Duodenal mucosa (tissue), 2 donors: Measurements from ENCODE around the gene KLF15.

Experiments used
- H3K27ac ChIP-seq: one replicate; pipeline ENCODE4 v1.7.0; 2013; ENCODE audit warnings: low read depth, low read length
- H3K27me3 ChIP-seq, 2 donors: one replicate each; pipeline ENCODE4 v1.7.0; 2013; ENCODE audit warnings: low read length in 2 of 2, control low read depth in 1 of 2; ENCODE audit not compliant: insufficient read depth in 2 of 2, control insufficient read depth in 1 of 2
- H3K36me3 ChIP-seq, 2 donors: one replicate each; pipeline ENCODE4 v1.7.0; 2013; ENCODE audit warnings: low read length in 2 of 2, control low read depth in 1 of 2; ENCODE audit not compliant: insufficient read depth in 2 of 2, control insufficient read depth in 1 of 2
- H3K4me1 ChIP-seq, 2 donors: one replicate each; pipeline ENCODE4 v1.7.0; 2013; ENCODE audit warnings: low read length in 2 of 2, control low read depth in 1 of 2; ENCODE audit not compliant: insufficient read depth in 2 of 2, control insufficient read depth in 1 of 2
- H3K4me3 ChIP-seq, 2 donors: one replicate each; pipeline ENCODE4 v1.7.0; 2013; ENCODE audit warnings: low read length in 2 of 2, low read depth in 1 of 2
- H3K9ac ChIP-seq, 2 donors: one replicate each; pipeline ENCODE4 v1.7.0; 2013; ENCODE audit warnings: low read length in 2 of 2, low read depth in 1 of 2
- H3K9me3 ChIP-seq, 2 donors: one replicate each; pipeline ENCODE4 v1.7.0; 2013; ENCODE audit warnings: low read length in 2 of 2, control low read depth in 1 of 2; ENCODE audit not compliant: control insufficient read depth in 1 of 2

The KLF15 gene

GRCh38 chr3:126347543-126348161, 9.6 kb downstream of the KLF15 start:
- Histone ChIP-seq H3K4me3 (no peak overlapping the region), H3K36me3 (no peaks in the 10 kb centered on the region)

DNA sequence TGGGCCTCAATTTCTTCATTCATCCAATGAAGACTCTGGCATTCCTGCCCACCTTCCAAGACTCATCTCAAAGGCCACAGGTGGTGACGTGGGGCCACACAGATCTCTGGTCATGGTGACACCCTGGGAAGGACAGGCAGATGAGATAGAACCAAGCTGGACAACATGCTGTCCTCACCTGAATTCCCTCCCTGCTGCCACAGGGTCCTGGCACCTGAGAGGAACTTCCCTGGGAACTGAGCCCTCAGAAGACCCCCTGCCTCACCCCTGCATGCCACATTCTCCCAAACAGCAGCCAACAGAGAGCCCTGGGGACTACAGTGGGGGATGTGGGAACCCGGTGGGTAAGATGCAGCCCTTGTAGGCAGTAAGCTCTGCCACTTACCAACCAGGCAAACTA, 10.7 kb downstream of the KLF15 start:
- Histone ChIP-seq H3K9ac (no peak overlapping the region), H3K4me1 (no peaks in the 10 kb centered on the region), H3K27ac (no peak overlapping the region), H3K9me3 (no peaks in the 10 kb centered on the region), H3K4me3 (no peak overlapping the region), H3K36me3 (no peaks in the 10 kb centered on the region), H3K27me3 (no peaks in the 10 kb centered on the region)

More at GRCh38 chr3:126347543-126348161, 9.6 kb downstream of the KLF15 start:
- Histone ChIP-seq H3K9ac (no peak overlapping the region), H3K4me1 (no peaks in the 10 kb centered on the region), H3K27me3 (no peaks in the 10 kb centered on the region), H3K9me3 (no peaks in the 10 kb centered on the region), H3K27ac (no peak overlapping the region)

- H3K36me3 ChIP-seq, result no peaks in the 10 kb centered on the region
- no peak overlapping the region for H3K27ac ChIP-seq
- no peaks in the 10 kb centered on the region for H3K9me3 ChIP-seq
- no peaks in the 10 kb centered on the region for H3K4me1 ChIP-seq
- no peaks in the 10 kb centered on the region for H3K27me3 ChIP-seq
- no peak overlapping the region for H3K4me3 ChIP-seq
- no peak overlapping the region for H3K9ac ChIP-seq
Measured at GRCh38 chr3:126345641-126346460, 11.4 kb downstream of the KLF15 start.

DNA sequence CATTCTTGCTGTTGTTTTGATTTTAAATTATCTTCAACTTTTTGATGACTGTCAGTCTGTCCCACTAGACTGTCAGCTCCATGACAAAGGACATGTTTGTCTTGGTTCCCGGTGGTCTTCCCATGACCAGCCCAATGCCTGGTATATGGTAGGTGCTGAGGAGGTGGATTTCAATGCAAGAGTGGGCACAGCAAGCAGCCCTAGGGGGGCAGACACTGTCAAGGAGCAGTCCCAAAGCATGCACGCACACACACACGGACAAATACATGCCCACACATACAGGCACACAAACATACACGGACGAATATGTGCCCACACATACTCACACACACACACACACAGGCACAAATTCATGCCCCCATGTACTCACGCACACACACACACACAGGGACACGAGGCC, 12.0 kb downstream of the KLF15 start:
- H3K36me3 ChIP-seq, result no peaks in the 10 kb centered on the region
- H3K9ac ChIP-seq, result no peak overlapping the region
- H3K27ac ChIP-seq, result no peak overlapping the region
- peaks cover 0 to under 1% of the 10 kb centered on the region in 2 donors for H3K27me3 ChIP-seq
- H3K4me1 ChIP-seq, result no peaks in the 10 kb centered on the region
- H3K9me3 ChIP-seq, result no peaks in the 10 kb centered on the region
- H3K4me3 ChIP-seq, result no peak overlapping the region

DNA sequence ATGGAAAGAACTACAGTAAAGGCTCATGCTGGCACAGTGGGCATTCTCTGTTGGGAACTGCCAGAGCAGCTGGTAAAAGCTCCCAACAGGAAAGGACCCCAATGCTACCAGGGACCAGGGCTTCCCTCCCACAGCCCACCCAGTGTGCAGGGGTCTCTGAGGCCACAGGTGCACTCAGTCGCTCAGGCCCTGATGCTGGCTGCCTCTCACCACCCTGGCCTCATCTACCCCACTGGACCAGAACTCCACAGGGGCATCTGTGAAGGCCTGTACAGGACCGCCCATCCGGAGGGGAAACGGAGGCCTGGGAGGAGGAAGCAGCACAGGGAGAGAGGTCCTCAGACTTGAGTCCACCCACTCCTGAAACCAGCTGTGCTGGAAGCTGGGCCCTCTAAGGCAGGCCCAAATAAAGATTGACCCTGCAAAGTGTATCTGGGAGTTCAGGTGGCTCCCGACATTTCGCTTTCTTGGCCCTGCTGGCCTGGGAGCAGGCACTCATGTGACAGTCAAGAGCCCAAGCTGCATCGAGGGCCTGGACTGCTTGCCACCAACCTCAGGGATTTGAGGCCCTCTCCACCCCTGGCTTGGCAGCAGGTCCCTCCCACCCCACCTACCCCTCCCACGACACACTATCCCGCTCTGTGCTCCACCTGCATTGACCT, 12.7 kb downstream of the KLF15 start:
- H3K27me3 ChIP-seq, result peaks cover 0 to 3% of the 10 kb centered on the region in 2 donors
- no peaks in the 10 kb centered on the region for H3K9me3 ChIP-seq
- H3K36me3 ChIP-seq, result no peaks in the 10 kb centered on the region
- no peak overlapping the region for H3K4me3 ChIP-seq
- H3K9ac ChIP-seq, result no peak overlapping the region
- H3K27ac ChIP-seq, result no peak overlapping the region
- no peaks in the 10 kb centered on the region for H3K4me1 ChIP-seq

DNA sequence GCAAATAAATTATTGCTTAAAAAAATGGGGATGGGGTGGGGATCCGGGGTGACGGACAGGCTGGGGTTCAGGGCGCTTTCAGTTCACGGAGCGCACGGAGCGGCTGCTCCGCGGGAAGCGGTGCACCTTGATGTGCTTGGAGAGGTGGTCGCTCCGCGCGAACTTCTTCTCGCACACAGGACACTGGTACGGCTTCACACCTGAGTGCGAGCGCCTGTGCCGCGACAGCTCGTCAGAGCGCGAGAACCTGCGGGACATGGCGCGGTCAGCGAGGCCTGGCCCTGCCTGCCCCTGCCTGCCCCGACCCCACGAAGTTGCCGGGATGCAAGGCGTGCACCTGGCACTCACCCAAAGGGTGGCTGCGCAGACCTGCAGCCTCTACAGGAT, 13.6 kb downstream of the KLF15 start:
- Histone ChIP-seq H3K9ac (no peak overlapping the region), H3K4me1 (no peaks in the 10 kb centered on the region), H3K27ac (no peak overlapping the region), H3K4me3 (no peak overlapping the region), H3K9me3 (no peaks in the 10 kb centered on the region), H3K27me3 (peaks cover 0 to 3% of the 10 kb centered on the region in 2 donors), H3K36me3 (no peaks in the 10 kb centered on the region)

DNA sequence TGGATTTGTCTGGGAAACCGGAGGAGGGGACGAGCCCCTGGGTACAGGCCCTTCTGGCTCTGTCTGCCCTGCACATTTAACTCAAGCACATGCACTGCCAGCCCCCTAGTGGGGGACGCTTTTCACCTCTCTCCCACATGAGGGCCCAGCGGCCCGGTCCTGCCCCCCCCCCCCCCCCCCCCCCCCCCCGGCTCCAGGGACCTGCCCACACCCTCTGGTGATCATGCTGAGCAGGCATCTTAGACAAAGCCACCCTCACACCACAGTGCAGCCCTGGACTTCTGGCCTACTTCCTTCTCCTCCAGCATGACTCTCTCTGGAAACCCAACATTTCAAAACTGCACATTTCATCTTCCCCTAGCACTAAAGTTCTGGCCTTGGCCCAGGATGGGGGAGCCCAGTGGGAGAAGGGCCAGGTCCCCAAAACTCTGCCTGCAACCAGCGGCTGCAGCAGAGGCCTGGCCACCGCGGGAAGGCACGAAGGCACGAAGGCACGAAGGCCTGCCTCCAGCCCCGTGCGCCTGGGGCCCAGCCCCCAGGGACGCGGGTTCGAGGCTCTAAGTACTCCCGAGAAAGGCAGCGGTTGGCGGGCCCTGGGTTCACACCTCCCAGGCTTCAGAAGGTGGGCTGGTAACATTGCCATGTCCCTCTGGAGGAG, 14.1 kb downstream of the KLF15 start:
- Histone ChIP-seq H3K27me3 (peaks cover 0 to 3% of the 10 kb centered on the region in 2 donors), H3K4me3 (no peak overlapping the region), H3K9ac (no peak overlapping the region), H3K27ac (no peak overlapping the region), H3K9me3 (no peaks in the 10 kb centered on the region), H3K36me3 (no peaks in the 10 kb centered on the region), H3K4me1 (no peaks in the 10 kb centered on the region)

- Histone ChIP-seq H3K9ac (no peak overlapping the region), H3K4me3 (no peak overlapping the region), H3K27me3 (peaks cover 0 to 3% of the 10 kb centered on the region in 2 donors), H3K4me1 (no peaks in the 10 kb centered on the region), H3K36me3 (no peaks in the 10 kb centered on the region), H3K9me3 (no peaks in the 10 kb centered on the region), H3K27ac (no peak overlapping the region)
Measured at GRCh38 chr3:126342211-126342610, 15.0 kb downstream of the KLF15 start.

DNA sequence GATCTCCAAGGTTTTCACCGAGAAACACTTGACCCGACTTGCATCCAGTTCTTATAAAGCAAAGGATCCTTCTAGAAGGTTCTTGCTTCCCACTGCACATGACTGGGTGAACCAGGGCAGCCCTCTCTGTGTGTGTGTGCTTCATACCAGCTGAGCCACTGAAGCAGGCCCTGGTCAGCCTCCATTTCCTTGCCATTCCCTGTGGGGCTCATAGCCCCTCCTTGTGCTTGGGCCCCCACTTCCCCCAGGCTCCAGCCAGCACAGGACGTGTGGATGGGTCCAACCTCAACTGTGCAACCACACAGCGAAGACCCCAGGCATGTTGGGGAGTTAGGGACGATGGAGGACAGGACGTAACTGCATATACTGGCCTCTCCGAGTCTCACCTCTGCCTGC, 15.5 kb downstream of the KLF15 start:
- Histone ChIP-seq H3K4me1 (no peaks in the 10 kb centered on the region), H3K9ac (no peak overlapping the region), H3K9me3 (no peaks in the 10 kb centered on the region), H3K27ac (no peak overlapping the region), H3K27me3 (peaks cover 0 to 3% of the 10 kb centered on the region in 2 donors), H3K4me3 (no peak overlapping the region), H3K36me3 (no peaks in the 10 kb centered on the region)
